Stimulated activated CD4-positive, alpha-beta T cell treated with anti-CD3 and anti-CD28 coated beads, Interleukin-4, amount 100 ng/mL, for 24 hours (primary cell): ENCODE data around the gene SLC37A1.

ENCODE experiments used
- DNase-seq: peaks from one replicate; pipeline ENCODE4 v3.0.0-alpha.2; 2020

Gene SLC37A1

GRCh38 chr21:42564561-42564971 is 50.9 kb downstream of the SLC37A1 start:
- no peak for DNase-seq

- DNase-seq, result no peak
Observed at GRCh38 chr21:42565206-42565810, 51.7 kb downstream of the SLC37A1 start.

DNA sequence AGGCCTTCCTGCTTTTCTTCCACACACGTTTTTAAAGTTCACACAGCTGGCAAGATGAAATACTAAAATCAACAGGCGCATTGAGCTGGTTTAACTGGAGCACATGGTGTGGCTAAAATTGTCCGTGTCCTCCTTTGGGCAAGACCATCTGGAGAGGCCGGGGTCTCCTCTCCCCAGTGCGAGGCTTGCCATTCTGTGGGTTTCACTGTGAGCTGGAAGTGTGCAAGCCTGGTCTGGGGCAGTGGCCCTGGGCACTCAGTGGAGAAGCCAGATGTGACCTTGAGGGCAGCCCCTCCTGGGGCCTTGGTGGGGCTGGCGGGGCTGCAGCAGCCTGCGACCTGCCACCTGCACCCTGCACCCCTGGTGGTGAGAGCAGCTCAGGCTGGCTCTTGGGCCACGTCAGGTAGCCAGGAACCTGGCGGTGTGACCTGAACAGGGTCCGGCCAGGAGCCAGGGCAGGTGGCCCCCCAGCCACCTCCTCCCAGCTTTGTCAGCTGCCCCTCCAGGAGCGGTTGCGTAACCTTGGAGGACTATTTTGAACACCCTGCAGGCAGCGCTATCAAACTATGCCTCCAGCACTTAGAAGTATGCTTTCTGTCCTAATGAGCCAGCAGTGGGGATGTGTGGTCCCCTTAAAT is 52.4 kb downstream of the SLC37A1 start:
- no peak for DNase-seq

DNA sequence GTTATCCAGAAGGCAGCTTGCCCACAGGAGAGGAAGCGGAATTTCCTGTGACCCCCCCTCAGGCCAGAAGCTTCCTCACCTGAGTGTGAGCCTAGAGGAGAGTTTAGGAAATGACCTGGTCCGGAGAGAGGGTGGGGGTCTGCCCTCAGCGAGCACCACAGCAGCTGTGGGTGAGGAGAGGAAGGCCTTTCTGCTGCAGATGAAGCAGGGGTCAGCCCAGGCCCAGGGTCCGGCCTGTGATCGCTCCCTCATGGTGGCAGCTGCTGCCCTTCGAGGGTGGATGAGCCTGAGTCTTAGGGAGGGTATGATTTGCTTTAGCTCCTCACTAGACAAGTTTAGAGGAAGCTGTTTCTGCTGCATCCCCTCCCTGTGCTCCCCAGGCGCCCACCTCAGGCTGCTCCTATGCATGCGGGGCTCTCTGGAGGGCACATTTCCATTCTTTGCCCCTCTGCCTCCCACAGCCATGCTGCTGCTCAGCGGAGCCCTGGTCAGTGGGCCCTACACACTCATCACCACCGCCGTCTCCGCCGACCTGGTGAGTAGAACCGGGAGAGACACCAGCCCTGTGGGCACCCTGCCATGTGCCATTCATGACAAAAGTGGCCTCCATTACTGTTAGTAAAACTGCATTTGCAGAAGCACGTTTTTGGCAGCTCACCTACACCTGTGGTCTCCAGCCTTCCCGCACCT is 53.0 kb downstream of the SLC37A1 start:
- no peak for DNase-seq

DNA sequence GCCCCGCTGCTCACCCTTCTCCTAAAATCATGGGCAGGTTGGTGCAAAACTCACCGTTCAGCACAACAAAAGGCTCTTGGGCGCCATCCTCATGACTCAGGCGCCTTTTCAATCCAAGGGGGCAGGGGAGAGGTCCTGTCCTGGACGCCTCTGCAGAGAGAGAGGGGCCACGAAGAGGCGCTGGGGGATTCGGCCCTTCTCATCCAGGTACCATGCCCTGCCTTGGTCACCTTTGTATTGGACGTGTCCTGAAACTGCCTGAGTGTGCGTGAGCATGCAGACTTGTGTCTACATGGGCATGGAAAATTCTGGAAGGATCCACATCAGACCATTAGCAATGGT is 53.5 kb downstream of the SLC37A1 start:
- DNase-seq, result no peak

GRCh38 chr21:42567861-42568260 is 54.2 kb downstream of the SLC37A1 start:
- no peak for DNase-seq

DNA sequence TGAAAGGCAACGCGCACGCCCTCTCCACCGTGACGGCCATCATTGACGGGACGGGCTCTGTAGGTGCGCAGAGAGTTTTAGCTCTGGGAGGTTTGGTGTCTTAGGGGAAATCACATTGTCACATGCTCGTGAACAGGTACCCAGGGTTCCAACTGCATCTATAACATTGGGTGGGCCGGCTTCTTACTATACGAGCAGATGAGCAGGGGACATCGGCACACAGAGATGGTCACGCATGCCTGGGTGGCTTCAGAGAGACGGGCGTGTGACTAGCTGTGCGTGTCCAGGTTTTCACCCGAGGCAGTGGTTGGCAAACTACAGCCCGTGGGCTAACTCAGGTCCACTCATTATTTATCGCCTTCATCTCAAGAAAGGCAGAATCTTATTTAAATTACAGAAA is 54.7 kb downstream of the SLC37A1 start:
- no peak for DNase-seq

DNA sequence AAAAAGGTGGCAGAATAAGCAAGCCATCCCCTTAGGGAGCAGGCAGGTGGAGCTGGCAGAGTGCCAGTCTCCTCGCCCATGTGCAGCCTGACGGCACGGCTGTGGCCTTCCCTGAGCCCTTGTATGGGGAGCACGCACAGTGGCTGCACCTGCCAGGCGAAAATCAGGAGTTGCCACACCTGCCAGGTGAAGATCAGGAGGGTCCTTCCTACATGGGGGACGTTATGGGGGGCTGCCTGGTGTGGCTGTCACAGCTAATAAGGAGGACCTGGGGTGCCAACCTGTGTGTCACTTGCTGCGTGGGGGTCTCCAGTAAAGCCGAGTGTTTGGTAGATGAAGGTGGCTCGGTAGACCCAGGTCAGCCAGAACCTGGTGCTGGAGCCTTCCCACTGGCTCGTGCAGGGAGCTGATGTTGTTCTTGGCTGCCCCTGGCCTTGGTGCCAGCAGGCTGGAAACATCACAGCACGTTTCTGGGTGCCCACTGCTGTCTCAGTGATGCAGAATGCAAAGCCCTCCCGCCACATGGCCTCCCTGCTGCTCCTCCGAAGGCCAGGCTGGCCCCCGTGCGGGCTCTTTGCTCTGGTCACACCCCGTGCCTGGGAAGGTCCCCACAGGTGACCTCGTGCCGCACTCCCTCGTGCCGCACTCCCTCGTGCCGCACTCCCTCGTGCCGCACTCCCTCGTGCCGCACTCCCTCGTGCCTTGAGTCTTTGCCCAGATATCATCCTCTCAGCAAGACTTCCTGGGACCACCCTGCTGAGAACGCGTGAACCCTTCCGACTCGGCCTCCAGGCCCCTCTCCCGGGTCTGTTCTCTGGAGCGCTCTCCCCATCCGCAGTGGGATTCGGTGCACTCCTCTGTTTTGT is 55.4 kb downstream of the SLC37A1 start:
- DNase-seq, result no peak

- DNase-seq, result no peak
Observed at GRCh38 chr21:42569732-42570301, 56.2 kb downstream of the SLC37A1 start.

DNA sequence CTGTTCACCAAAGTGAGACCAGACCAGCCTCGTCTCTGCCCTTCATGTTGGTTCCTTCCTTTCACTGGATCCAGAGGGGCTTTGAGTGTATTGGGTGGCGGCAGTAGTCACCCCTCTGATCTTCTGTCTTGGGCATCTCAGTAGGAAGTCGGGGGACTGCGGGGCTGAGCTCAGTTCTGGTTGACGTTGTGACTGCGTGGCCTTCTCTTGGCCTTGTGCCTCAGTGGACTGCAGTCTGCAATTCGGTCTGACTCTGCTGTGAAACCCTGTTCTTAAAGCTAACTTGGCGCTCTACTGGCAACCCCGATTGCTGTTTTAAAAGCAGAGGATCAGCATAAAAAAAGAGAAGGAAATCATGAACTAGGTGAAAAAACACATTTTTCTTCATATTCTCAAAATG is 56.7 kb downstream of the SLC37A1 start:
- no peak for DNase-seq

GRCh38 chr21:42570841-42571387 is 57.3 kb downstream of the SLC37A1 start:
- no peak for DNase-seq

GRCh38 chr21:42571391-42572150 is 57.9 kb downstream of the SLC37A1 start:
- no peak for DNase-seq

GRCh38 chr21:42572906-42573495 is 59.3 kb downstream of the SLC37A1 start:
- no peak for DNase-seq

DNA sequence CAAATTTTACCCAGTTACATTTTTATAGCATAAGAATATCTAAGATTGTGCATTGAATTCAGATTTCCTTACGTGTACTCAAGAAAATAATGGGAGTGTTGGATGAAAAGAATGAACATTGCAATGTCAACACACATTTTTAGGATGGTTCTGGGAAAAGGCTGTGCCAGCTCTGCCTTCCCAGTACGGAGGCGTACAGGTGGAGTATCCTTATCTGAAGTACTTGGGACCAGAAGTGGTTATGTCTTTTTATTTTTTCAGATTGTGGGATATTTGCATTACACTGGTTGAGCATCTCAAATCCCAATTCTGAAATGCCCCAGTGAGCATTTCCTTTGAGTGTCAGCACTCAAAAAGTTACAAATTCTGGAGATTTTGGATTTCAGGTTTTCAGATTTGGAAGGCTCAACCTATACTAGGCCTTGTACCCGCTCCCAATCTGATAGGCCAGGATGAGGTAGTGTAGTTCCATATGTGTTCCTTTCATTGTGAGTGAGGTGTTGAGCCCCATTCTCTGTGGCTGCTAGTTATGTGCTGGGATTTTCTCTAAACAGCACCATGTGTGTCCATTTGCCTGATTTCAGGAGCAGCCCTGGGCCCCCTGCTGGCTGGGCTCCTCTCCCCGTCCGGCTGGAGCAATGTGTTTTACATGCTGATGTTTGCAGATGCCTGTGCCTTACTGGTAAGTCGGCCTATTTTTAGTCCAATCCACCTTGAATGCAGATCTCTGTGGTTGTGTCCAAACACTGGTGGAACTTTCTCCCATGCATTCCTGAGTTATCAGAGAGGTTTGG is 60.8 kb downstream of the SLC37A1 start:
- DNase-seq, result no peak

- no peak for DNase-seq
Observed at GRCh38 chr21:42575111-42575510, 61.5 kb downstream of the SLC37A1 start.

DNA sequence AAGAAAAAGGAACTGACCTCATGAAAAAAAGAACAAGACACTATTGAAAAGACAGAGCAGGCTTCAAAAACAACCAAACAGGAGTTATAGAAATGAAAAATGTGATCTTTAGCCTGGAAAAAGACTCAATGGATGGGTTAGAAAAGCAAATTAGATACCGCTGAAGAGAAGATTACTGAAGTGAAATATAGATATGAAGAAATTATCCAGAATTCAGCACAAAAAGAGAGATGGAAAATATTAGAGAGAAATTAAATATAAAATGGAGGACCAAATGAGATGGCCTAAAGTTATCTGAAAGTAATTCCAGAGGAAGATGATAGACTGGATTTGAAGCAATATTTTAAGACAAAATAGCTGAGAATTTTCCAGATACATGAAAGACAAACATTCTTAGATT is 63.0 kb downstream of the SLC37A1 start:
- no peak for DNase-seq

- DNase-seq, result no peak
Observed at GRCh38 chr21:42578034-42578433, 64.4 kb downstream of the SLC37A1 start.

- DNase-seq, result no peak
Observed at GRCh38 chr21:42578761-42579415, 65.2 kb downstream of the SLC37A1 start.

DNA sequence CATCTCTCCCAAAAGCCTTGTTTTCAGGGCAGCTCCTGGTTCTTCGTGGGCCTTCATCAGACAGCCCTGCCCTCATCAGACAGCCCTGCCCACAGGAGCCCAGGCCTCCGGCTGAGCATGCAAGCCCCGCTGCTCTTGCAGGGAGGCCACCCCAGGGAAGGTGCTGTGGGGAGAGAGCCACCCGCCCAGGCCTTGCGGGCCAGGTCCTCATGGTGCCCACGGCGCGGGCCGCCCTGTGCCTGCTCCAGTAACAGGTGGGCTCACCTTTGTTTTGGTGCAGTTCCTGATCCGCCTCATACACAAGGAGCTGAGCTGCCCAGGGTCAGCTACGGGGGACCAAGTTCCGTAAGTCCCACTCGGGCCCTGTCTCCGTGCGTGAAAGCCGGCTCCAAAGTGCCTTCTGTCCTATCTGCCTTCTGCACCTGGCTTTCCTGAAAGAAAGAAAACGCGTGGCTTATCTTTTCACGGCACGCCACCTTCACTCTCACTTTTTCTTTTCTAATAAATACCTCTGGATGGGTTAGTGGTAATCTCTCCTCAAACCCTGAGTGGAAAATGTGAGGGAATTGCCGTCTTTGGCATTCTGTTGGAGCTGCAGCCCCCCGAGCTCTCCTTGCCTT is 65.9 kb downstream of the SLC37A1 start:
- DNase-seq, result no peak
